Gastroesophageal sphincter (tissue), 3 donors: Measurements from ENCODE around the gene WDR64.

Source experiments
- CTCF ChIP-seq, 4 experiments: fragments of 200-600 bp in 2 of 4; fragments of 450-650 bp in 2 of 4; sonication (generic) in 1 of 4; IDR thresholded peaks; one replicate each; pipeline ENCODE4 v1.5.1; 2017 to 2019; ENCODE audit warnings: antibody characterized with exemption in 4 of 4, mild to moderate bottlenecking in 2 of 4, moderate library complexity in 2 of 4
- EP300 ChIP-seq: sonication (generic); formaldehyde crosslinking; IDR thresholded peaks from one replicate; pipeline ENCODE4 v1.6.1; 2017; ENCODE audit warnings: antibody characterized with exemption, mild to moderate bottlenecking
- POLR2A ChIP-seq, 2 donors: fragments of 450-650 bp; IDR thresholded peaks; one replicate each; pipeline ENCODE4 v1.6.1; 2017; ENCODE audit warnings: antibody characterized with exemption in 2 of 2, mild to moderate bottlenecking in 2 of 2, moderate library complexity in 1 of 2
- POLR2AphosphoS5 ChIP-seq: sonication (generic); formaldehyde crosslinking; IDR thresholded peaks from one replicate; pipeline ENCODE4 v1.6.1; 2017; ENCODE audit warnings: antibody characterized with exemption

DNA sequence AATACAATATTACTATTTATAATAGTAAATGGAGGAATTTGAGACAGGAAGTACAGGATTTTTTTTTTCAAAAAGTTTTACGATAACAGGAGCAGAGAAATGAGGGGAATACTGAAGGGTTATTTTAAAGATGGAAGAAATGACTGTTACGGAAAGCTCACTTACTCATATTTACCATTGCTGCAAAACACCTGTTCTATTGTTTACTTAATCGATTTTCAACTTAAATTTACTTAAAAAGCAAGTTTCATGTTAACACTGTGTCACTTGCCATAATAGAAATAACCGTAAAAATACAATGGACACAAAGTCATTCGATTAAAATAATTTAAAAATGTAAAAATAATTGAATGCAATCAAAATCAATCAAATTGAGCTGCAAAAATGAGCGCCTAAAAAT lies 192.5 kb downstream of the WDR64 start:
- TF ChIP-seq CTCF (IDR thresholded peaks at IDR 0.05): no peak
- no peak for TF ChIP-seq POLR2A (IDR thresholded peaks at IDR 0.05)
- no peak for TF ChIP-seq POLR2AphosphoS5
- no peak for TF ChIP-seq EP300
